HG03565 (cell line): ENCODE data around the gene ZNF521.
"Not testable (repeated sequence)": the region's sequence is repeated elsewhere in the genome, so short reads cannot be mapped to it uniquely, and the experiment has no call there.

Experiments used
- ATAC-seq: cut with Tn5 transposase; IDR thresholded peaks from one replicate; pipeline ENCODE4 v1.9.1; 2021; ENCODE audit warnings: mild to moderate bottlenecking, moderate library complexity; ENCODE audit not compliant: unreplicated experiment

The ZNF521 gene

DNA sequence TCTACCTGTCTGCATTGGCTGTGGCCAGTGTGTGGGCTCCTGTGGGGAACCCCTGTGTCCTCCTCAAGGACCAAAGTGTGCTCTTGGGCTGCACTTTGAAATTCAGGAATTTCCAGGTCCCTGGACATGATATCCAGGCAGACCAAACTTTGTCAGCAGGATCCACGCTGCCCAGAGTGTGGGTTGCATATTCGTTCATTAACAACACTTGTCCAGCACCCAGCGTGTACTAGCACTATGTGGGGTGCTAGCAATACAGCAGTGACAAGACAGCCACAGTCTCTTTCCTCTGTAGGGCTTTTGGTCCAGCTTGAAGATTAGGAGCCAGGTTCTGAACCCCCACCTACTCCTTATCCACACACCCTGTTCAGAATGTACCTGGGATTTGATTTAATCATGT, 304.5 kb downstream of the ZNF521 start:
- ATAC-seq, result no peak

DNA sequence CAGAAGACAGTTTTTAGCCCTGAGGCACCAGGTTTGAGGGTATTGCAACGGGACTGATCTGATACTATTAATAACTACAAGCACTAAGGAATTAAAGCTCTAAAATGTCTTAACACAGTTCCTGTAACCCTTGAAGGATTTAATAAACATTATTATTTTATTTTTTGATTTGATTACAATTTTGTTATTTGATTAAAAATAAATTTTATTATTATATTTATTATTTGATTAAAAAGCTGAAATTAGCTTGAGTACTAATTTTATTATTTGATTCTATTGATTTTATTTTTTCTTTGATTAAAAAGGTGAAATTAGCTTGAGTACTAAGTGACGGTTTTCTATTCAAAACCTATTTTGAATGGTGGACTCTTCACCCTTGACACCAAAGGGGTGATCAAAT, 307.3 kb downstream of the ZNF521 start:
- no peak for ATAC-seq

DNA sequence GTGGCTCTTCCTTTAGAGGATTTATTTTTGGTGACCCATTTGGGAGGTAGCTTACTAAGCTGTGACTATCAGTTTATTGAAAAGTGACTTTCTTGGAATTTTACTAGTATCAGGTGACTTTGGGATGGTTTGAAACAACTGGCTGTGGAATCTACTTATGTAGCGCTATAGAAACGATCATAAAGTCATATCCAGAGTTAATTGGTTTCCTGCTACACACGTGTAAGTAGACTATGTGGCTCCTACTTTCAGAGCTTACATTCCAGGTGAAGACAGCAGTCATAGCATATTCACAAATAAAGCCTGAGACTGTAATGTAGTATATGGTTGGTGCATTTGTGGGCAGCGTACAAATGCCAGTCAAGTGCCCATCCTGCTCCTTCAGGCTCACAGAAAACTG, 308.9 kb downstream of the ZNF521 start:
- no peak for ATAC-seq

DNA sequence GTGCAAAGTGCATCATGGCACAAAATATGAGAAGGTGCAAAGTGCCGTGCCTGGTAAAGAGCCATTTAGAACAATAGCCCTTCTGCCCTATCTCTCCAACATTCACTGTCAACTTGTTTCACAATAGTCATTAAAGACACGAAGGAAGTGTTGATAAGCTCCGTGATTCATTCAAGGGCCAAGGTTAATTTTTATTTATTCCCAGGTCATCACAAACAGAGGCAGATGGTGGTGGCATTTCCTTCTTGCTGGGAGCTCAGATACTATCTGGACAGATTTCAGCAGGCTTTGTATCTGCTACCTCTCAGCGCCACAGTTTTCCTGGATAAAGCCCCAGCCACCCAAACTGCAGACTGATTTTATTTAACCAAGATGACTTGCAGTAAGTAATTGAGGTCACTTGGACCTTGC, 309.3 kb downstream of the ZNF521 start:
- ATAC-seq, result no peak

DNA sequence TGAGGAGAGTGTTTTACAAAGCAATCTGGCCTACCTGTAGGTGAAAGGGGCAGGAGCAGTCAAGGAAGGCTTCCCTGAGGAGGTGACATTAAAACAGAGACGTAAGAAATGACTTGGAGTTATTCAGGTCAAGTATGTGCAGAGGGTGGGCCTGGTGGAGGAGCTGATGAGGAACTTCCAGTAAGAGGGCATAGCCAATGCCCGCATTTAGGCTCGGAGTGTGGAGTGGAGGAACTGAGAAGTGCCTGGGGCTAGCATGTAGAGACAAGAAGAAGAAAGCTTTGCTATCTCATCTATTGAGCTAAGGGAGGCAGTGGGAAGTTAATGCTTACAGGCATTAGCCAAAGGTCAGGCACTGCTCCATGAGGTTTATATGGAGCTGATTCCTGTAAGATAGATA, 312.2 kb downstream of the ZNF521 start:
- no peak for ATAC-seq

DNA sequence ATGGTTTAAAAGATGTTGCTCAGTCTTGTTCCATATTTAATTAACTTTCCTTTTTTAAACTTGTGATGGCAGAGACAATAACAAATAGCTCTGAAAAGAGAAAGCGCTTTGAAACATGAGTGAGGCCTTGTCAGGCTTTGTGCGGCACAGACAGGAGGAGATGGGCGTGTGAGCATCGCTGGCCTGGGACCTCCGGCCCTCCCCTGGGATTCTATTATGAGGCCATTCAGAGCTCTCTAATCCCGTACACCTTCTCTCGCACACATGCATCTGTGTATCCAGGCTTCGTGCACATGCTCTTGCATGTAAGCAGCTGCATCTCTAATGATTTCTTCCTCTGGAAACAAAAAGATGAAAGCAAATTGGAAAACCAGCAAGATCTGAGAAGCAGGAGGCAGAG, 313.7 kb downstream of the ZNF521 start:
- no peak for ATAC-seq

DNA sequence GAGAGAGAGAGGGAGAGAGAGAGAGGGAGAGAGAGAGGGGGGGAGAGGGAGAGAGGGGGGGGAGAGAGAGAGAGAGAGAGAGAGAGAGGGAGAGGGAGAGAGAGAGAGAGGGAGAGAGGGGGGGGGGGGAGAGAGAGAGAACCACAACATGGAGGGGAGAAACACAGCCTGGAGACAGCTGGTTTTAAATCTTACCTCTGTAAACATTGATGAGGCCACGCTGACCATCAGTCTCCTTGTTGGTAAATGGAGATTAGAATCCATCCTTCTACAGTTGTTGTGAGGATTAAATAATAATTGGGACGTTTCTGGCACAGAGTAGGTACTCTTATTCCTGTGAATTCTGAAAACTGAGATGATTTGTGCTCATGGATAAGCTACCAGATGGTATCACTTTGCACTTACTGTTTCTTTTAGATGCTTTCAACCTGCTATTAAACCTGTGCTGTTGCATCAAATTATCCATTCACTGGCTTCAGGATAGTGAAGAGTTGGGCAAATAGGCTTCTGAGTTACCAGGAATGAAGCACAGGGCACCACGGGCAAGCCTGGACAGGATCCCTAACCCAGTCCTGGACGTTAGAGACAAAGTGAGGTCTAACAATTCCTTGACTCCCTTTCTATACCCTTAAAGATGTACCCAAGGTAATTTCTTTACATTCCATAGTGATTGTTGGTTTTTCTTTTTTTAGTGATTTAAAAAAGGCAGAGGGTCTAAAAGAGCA, 318.1 kb downstream of the ZNF521 start:
- ATAC-seq, result no peak

DNA sequence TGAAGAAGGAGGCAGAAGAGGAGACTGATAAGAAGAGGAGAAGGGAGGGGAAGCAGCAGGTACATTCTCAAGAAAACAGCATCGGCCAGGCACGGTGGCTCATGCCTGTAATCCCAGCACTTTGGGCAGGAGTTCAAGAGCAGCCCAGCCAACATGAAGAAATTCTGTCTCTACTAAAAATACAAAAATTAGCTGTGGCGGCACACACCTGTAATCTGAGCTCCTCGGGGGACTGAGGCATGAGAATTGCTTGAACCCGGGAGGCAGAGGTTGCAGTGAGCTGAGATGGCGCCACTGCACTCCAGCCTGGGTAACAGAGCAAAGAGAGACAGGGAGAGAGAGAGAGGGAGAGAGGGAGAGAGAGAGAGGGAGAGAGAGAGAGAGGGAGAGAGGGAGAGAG, 318.8 kb downstream of the ZNF521 start:
- ATAC-seq, result not testable (repeated sequence)

DNA sequence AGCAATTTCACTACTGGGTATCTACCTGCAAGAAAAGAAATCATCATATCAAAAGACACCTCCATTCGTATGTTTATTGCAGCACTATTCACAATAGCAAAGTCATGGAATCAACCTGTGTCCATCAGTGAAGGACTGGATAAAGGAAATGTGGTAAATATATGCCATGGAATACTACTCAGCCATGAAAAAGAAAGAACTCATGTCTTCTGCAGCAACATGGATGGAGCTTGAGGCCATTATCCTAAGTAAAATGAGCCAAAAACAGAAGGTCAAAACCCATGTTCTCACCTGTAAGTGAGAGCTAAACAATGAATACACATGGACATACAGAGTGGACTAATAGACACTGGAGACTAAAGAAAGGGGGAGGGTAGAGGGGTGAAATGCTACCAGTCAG, 322.2 kb downstream of the ZNF521 start:
- ATAC-seq, result no peak

DNA sequence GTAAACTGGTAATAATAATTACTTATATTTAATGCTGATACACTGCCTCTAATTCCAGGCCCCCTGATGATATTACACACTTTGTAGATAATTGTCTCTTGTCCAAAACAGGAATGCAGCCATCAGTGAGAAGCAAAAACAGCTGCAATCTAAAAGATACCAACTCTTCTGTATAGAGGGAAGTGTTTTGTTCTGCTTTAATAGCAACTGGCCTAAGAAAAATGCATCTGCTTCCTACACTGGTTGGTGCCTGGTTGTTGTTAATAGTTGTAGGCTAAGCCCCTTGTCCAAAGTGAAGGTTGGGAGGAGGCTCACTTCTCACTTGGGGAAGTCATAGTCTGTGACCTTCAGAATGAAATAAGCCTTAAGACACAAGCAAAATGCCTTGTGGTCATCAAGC, 332.0 kb downstream of the ZNF521 start:
- ATAC-seq, result no peak

DNA sequence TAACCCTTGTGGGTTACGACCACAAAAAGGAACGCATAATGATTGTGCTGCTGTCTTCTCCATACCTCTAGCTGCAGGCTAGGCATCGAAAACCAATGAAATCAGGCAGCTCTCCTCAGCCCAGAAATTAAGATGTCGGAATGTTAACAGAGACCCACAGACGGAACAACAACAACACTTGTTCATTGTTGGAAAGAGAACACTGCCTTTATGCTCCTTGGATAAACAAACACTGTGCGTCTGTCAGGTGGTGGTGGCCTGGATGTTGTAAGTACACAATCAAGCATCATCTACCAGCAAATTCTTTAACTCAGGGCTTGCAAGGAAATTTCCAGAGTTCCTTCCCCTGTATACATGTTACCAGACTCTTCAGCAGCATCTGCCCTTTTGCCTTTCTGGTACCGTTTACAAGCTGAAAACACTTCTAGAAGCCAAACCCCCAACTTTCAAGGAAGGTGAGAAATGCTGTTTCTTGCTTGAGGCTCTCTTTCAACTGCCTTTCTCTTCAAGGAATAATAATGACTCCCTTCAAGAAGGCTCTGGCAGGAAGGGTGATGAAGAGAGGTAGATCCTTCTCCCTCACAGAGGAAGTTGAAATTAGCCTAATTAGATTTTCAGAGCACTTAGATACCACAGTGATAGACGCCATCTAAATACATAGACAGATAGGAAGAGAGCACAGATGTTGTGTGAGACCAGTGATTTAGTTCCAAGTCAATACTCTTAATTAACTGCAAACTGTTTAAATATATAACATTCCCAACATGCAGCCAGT, 332.7 kb downstream of the ZNF521 start:
- ATAC-seq, result no peak

DNA sequence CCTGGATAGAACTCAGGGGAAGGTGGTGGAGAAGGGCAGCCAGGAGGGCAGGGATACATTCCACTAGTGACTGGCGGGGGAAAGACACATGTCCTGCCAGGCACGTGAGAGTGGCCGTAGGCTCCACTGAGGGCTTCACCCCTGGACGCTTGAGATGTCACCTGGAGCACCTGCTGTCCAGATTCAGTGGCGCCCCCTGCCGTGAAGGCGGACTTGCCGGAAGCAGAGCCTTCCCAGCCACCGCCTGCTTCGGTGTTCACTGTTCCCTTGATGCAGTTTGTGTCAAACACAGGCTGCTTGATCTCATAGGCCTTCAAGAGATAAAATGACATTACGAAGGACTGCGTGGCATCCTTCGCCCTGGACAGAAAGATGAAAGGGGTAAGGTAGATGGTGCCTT, 335.3 kb downstream of the ZNF521 start:
- no peak for ATAC-seq

DNA sequence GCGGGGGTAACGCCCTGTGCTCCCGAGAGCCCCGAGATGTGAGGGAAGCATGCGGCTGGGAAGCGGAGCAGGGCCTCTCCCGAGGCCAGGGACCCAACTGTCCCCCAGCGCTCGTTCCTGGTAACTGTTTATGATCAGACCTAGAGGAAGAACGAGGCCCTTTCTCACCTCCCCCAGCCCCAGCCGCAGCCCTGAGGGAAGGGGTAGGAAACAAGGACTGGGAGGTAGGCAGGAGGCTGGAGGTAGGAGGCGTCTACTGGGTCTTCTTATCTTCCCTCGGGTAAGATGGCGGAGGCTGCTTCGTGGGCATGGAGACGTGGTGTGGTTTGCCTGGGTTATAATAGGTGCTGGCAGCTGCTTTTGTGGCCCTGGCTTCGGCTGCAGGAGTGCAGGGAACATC, 335.8 kb downstream of the ZNF521 start:
- ATAC-seq, result no peak
